GOT3 (cell line): ENCODE data around the gene TRABD2B.

Experiments
- DNase-seq: peaks from one replicate; lab custom pipeline; 2025; ENCODE audit warnings: mixed read lengths; lab: John Stamatoyannopoulos, UW

The TRABD2B gene

GRCh38 chr1:47849591-47850261 lies 147.5 kb downstream of the TRABD2B start:
- no peak for DNase-seq

- no peak for DNase-seq
Observed at GRCh38 chr1:47849005-47849521, 148.1 kb downstream of the TRABD2B start.

- DNase-seq, result no peak
Observed at GRCh38 chr1:47847763-47848162, 149.4 kb downstream of the TRABD2B start.

- DNase-seq, result no peak
Observed at GRCh38 chr1:47844558-47844955, 152.6 kb downstream of the TRABD2B start.

- no peak for DNase-seq
Observed at GRCh38 chr1:47843781-47844557, 153.2 kb downstream of the TRABD2B start.

- DNase-seq, result no peak
Observed at GRCh38 chr1:47843059-47843458, 154.1 kb downstream of the TRABD2B start.

GRCh38 chr1:47842228-47842919 lies 154.8 kb downstream of the TRABD2B start:
- no peak for DNase-seq

- no peak for DNase-seq
Observed at GRCh38 chr1:47841356-47841755, 155.8 kb downstream of the TRABD2B start.

- DNase-seq, result no peak
Observed at GRCh38 chr1:47840393-47841190, 156.6 kb downstream of the TRABD2B start.

GRCh38 chr1:47839433-47839760 lies 157.8 kb downstream of the TRABD2B start:
- DNase-seq, result no peak

GRCh38 chr1:47838562-47839432 lies 158.4 kb downstream of the TRABD2B start:
- no peak for DNase-seq

- DNase-seq, result no peak
Observed at GRCh38 chr1:47837866-47838561, 159.2 kb downstream of the TRABD2B start.

- DNase-seq, result no peak
Observed at GRCh38 chr1:47837056-47837830, 159.9 kb downstream of the TRABD2B start.

GRCh38 chr1:47835409-47835808 lies 161.8 kb downstream of the TRABD2B start:
- DNase-seq, result no peak

GRCh38 chr1:47834326-47834725 lies 162.9 kb downstream of the TRABD2B start:
- DNase-seq, result no peak

GRCh38 chr1:47830641-47831333 lies 166.4 kb downstream of the TRABD2B start:
- DNase-seq, result no peak

- no peak for DNase-seq
Observed at GRCh38 chr1:47830021-47830420, 167.2 kb downstream of the TRABD2B start.

GRCh38 chr1:47828978-47829377 lies 168.2 kb downstream of the TRABD2B start:
- no peak for DNase-seq

- DNase-seq, result no peak
Observed at GRCh38 chr1:47827109-47827508, 170.1 kb downstream of the TRABD2B start.
